Astrocyte of the spinal cord (primary cell): ENCODE results near the gene ATP1A3.

Experiments
- DNase-seq: peaks from one replicate; pipeline ENCODE4 v3.0.0; 2011; ENCODE audit warnings: low read depth, low spot score
- H3K4me3 ChIP-seq: 2 replicates; pipeline ENCODE4 v1.5.1; 2011; ENCODE audit warnings: low read depth, mild to moderate bottlenecking, low read length, moderate library complexity
- CTCF ChIP-seq: IDR thresholded peaks from 2 replicates; pipeline ENCODE4 v1.5.1; 2012; ENCODE audit warnings: low read depth, mild to moderate bottlenecking, low read length, inconsistent platforms
- in situ Hi-C: cut with HindIII; loops from 2 replicates; pipeline ENCODE4 v1.10.0; 2017; ENCODE audit warnings: low sequenced_read_pairs

Gene ATP1A3

GRCh38 chr19:41959056-41960053 lies 34.7 kb downstream of the ATP1A3 start, which contains the start of gene RABAC1:
Gene RABAC1, minus strand, starts transcription at chr19:41959321. Its CDS starts 29 bp downstream, at chr19:41959292.
- peak within 1 kb of the TSS; percentile 96 for H3K4me3 ChIP-seq
- peak; percentile 91 for DNase-seq
- TF ChIP-seq CTCF: peak; percentile 13
- in situ Hi-C loops: no loop called here

GRCh38 chr19:41958367-41959055 lies 35.5 kb downstream of the ATP1A3 start:
- in situ Hi-C loops: no loop called here
- H3K4me3 ChIP-seq: peak overlapping the region; percentile 96
- DNase-seq: peak; percentile 70
- no peak for TF ChIP-seq CTCF

GRCh38 chr19:41957838-41958366 lies 36.1 kb downstream of the ATP1A3 start:
- H3K4me3 ChIP-seq: peak overlapping the region; percentile 96
- peak; percentile 84 for DNase-seq
- peak; percentile 92 for TF ChIP-seq CTCF
- in situ Hi-C loops: no loop called here

GRCh38 chr19:41957161-41957837 lies 36.7 kb downstream of the ATP1A3 start:
- no peak for DNase-seq
- in situ Hi-C loops: no loop called here
- no peak for TF ChIP-seq CTCF
- no peak overlapping the region for H3K4me3 ChIP-seq

GRCh38 chr19:41956621-41957020 lies 37.4 kb downstream of the ATP1A3 start:
- in situ Hi-C loops: no loop called here
- no peak for TF ChIP-seq CTCF
- H3K4me3 ChIP-seq: no peak overlapping the region
- DNase-seq: no peak

GRCh38 chr19:41955521-41955920 lies 38.5 kb downstream of the ATP1A3 start:
- in situ Hi-C loops: no loop called here
- H3K4me3 ChIP-seq: no peak overlapping the region
- TF ChIP-seq CTCF: no peak
- DNase-seq: no peak
